A549 (cell line): ENCODE data around the gene IFIT2.

ENCODE experiments used
- CTCF ChIP-seq: fragments of >200 bp; sonication (Bioruptor Twin); formaldehyde crosslinking; IDR thresholded peaks from 3 replicates; pipeline ENCODE4 v1.5.1; 2016
- EP300 ChIP-seq, 2 experiments: fragments of >200 bp; sonication (Bioruptor Twin); formaldehyde crosslinking; IDR thresholded peaks; 2 replicates in 1 of 2; 3 replicates in 1 of 2; pipeline ENCODE4 v1.6.1; 2016 to 2017
- FOSL2 ChIP-seq, 2 experiments: fragments of 450-650 bp in 1 of 2; fragments of >200 bp in 1 of 2; sonication (Bioruptor Twin) in 1 of 2; formaldehyde crosslinking; IDR thresholded peaks; 2 replicates each; pipeline versions ENCODE4 v1.5.0 to v1.6.1; 2016 to 2020; ENCODE audit warnings: mild to moderate bottlenecking in 1 of 2, moderate library complexity in 1 of 2
- HEYL ChIP-seq: fragments of 250-450 bp; sonication (Bioruptor Pico); IDR thresholded peaks from 2 replicates; pipeline ENCODE4 v1.8.0; 2021; ENCODE audit warnings: mild to moderate bottlenecking, moderate library complexity
- MYC ChIP-seq: IDR thresholded peaks from 2 replicates; pipeline ENCODE4 v1.6.1; 2012; ENCODE audit warnings: mild to moderate bottlenecking, inconsistent platforms, low read length, improper control_type of control experiment, borderline replicate concordance
- RCOR1 ChIP-seq: fragments of 150-350 bp; IDR thresholded peaks from 2 replicates; pipeline ENCODE4 v1.6.1; 2014; ENCODE audit warnings: antibody characterized with exemption, low read length, low read depth
- SREBF2 ChIP-seq: fragments of 450-650 bp; IDR thresholded peaks from 2 replicates; pipeline ENCODE4 v1.6.1; 2014; ENCODE audit warnings: mild to moderate bottlenecking, moderate library complexity
- USF2 ChIP-seq: fragments of 450-650 bp; IDR thresholded peaks from 2 replicates; pipeline ENCODE4 v1.6.1; 2014; ENCODE audit warnings: antibody characterized with exemption

GRCh38 chr10:89283936-89284475 is 17.8 kb upstream of the IFIT2 start:
- TF ChIP-seq HEYL (CRISPR knock-in tag): no peak
- no peak for TF ChIP-seq CTCF
- no peak for TF ChIP-seq SREBF2
- TF ChIP-seq FOSL2 (IDR thresholded peaks at IDR 0.05): no peak
- no peak for TF ChIP-seq FOSL2 (CRISPR knock-in tag; IDR thresholded peaks at IDR 0.05)
- TF ChIP-seq EP300 (IDR thresholded peaks at IDR 0.05): no peak
- TF ChIP-seq MYC: no peak
- TF ChIP-seq RCOR1: no peak
- TF ChIP-seq USF2: no peak
